Activated CD4-positive, alpha-beta T cell treated with anti-CD3 and anti-CD28 coated beads, Interleukin-2, amount 10 ng/mL, durations not matched to agents 24 days and 14 days (primary cell): ENCODE data around the gene MOV10L1. TPM values are rescaled to one million over a fixed set of nuclear protein-coding genes. Genes with fewer than 3 reads are reported as not detected.

Source experiments
- DNase-seq: peaks from one replicate; pipeline ENCODE4 v3.0.0; 2022
- H3K27ac Mint-ChIP-seq: one replicate; pipeline ENCODE4 v1.8.0; 2022; ENCODE audit warnings: mild to moderate bottlenecking, mixed read lengths
- H3K27me3 Mint-ChIP-seq: one replicate; pipeline ENCODE4 v1.8.0; 2022; ENCODE audit warnings: mixed read lengths
- H3K36me3 Mint-ChIP-seq: one replicate; pipeline ENCODE4 v1.8.0; 2022; ENCODE audit warnings: low read depth, mild to moderate bottlenecking, mixed read lengths
- H3K4me1 Mint-ChIP-seq: one replicate; pipeline ENCODE4 v1.8.0; 2021; ENCODE audit warnings: mixed read lengths
- H3K4me3 Mint-ChIP-seq: one replicate; pipeline ENCODE4 v1.8.0; 2022; ENCODE audit warnings: mild to moderate bottlenecking, moderate library complexity, mixed read lengths
- H3K9me3 Mint-ChIP-seq: one replicate; pipeline ENCODE4 v1.8.0; 2021; ENCODE audit warnings: mixed read lengths
- intact Hi-C: fragments of 100-400 bp; cut with micrococcal nuclease; formaldehyde crosslinking; loops from one replicate; pipeline ENCODE4 v1.15.1; 2023
- total RNA-seq: library from RNA; stranded (reverse); gene quantifications from 2 replicates; pipeline ENCODE4 v1.2.3, GENCODE V29; 2022

Gene MOV10L1
- total RNA-seq, 1 donor from 2014 or later, result not detected

- no peak overlapping the region for H3K4me3 Mint-ChIP-seq
- H3K27ac Mint-ChIP-seq, result no peak overlapping the region
- H3K4me1 Mint-ChIP-seq, result peaks cover 18% of the 10 kb centered on the region
- peaks cover 30% of the 10 kb centered on the region for H3K36me3 Mint-ChIP-seq
- no peak for DNase-seq
- H3K9me3 Mint-ChIP-seq, result no peaks in the 10 kb centered on the region
- intact Hi-C loops, result loop anchor here (5.0 kb wide), 1 partner anchor 439 kb away; no protein-coding TSS in a partner anchor
- H3K27me3 Mint-ChIP-seq, result no peaks in the 10 kb centered on the region
Measured at GRCh38 chr22:50205781-50206569, 116.2 kb downstream of the MOV10L1 start.

- H3K27ac Mint-ChIP-seq, result no peak overlapping the region
- H3K27me3 Mint-ChIP-seq, result no peaks in the 10 kb centered on the region
- intact Hi-C loops, result loop anchor here (5.0 kb wide), 1 partner anchor 439 kb away; no protein-coding TSS in a partner anchor
- H3K4me1 Mint-ChIP-seq, result peaks cover 20% of the 10 kb centered on the region
- H3K36me3 Mint-ChIP-seq, result peaks cover 34% of the 10 kb centered on the region
- H3K9me3 Mint-ChIP-seq, result no peaks in the 10 kb centered on the region
- no peak for DNase-seq
- no peak overlapping the region for H3K4me3 Mint-ChIP-seq
Measured at GRCh38 chr22:50206599-50206998, 116.8 kb downstream of the MOV10L1 start.

GRCh38 chr22:50207383-50208140 lies 117.8 kb downstream of the MOV10L1 start:
- Mint-ChIP-seq H3K27me3 (no peaks in the 10 kb centered on the region), H3K4me1 (peaks cover 12% of the 10 kb centered on the region), H3K4me3 (no peak overlapping the region), H3K27ac (no peak overlapping the region), H3K36me3 (peaks cover 32% of the 10 kb centered on the region), H3K9me3 (no peaks in the 10 kb centered on the region)
- intact Hi-C loops, result loop anchor here (5.0 kb wide), 1 partner anchor 440 kb away; no protein-coding TSS in a partner anchor
- no peak for DNase-seq

- Mint-ChIP-seq H3K9me3 (no peaks in the 10 kb centered on the region), H3K27me3 (no peaks in the 10 kb centered on the region), H3K27ac (no peak overlapping the region), H3K4me1 (peaks cover 8% of the 10 kb centered on the region), H3K36me3 (peaks cover 31% of the 10 kb centered on the region), H3K4me3 (no peak overlapping the region)
- no peak for DNase-seq
- intact Hi-C loops, result loop anchor here (5.0 kb wide), 1 partner anchor 441 kb away; no protein-coding TSS in a partner anchor
Measured at GRCh38 chr22:50208430-50208938, 118.7 kb downstream of the MOV10L1 start.

GRCh38 chr22:50208939-50209892 lies 119.4 kb downstream of the MOV10L1 start:
- no peaks in the 10 kb centered on the region for H3K27me3 Mint-ChIP-seq
- peaks cover 7% of the 10 kb centered on the region for H3K4me1 Mint-ChIP-seq
- no peak overlapping the region for H3K4me3 Mint-ChIP-seq
- intact Hi-C loops, result loop anchor here (1.0 to 5.0 kb wide), 2 partner anchors 60 to 442 kb away; no protein-coding TSS in a partner anchor
- peaks cover 31% of the 10 kb centered on the region for H3K36me3 Mint-ChIP-seq
- no peak for DNase-seq
- H3K27ac Mint-ChIP-seq, result no peak overlapping the region
- H3K9me3 Mint-ChIP-seq, result no peaks in the 10 kb centered on the region

GRCh38 chr22:50209893-50210292 lies 120.1 kb downstream of the MOV10L1 start:
- Mint-ChIP-seq H3K36me3 (peaks cover 33% of the 10 kb centered on the region), H3K9me3 (no peaks in the 10 kb centered on the region), H3K4me1 (peaks cover 10% of the 10 kb centered on the region), H3K4me3 (no peak overlapping the region), H3K27ac (no peak overlapping the region), H3K27me3 (no peaks in the 10 kb centered on the region)
- DNase-seq, result peak; percentile 91
- intact Hi-C loops, result loop anchor here (1.0 to 5.0 kb wide), 2 partner anchors 61 to 443 kb away; no protein-coding TSS in a partner anchor

- intact Hi-C loops, result no loop called here
- no peak for DNase-seq
- Mint-ChIP-seq H3K9me3 (no peaks in the 10 kb centered on the region), H3K4me3 (no peak overlapping the region), H3K4me1 (peaks cover 12% of the 10 kb centered on the region), H3K27ac (no peak overlapping the region), H3K27me3 (no peaks in the 10 kb centered on the region), H3K36me3 (peaks cover 35% of the 10 kb centered on the region)
Measured at GRCh38 chr22:50210378-50211139, 120.8 kb downstream of the MOV10L1 start.

- Mint-ChIP-seq H3K4me3 (no peak overlapping the region), H3K9me3 (no peaks in the 10 kb centered on the region), H3K4me1 (peaks cover 12% of the 10 kb centered on the region), H3K27ac (no peak overlapping the region), H3K36me3 (peaks cover 40% of the 10 kb centered on the region), H3K27me3 (no peaks in the 10 kb centered on the region)
- intact Hi-C loops, result no loop called here
- no peak for DNase-seq
Measured at GRCh38 chr22:50211147-50211546, 121.3 kb downstream of the MOV10L1 start.

Other genes with a start within 250 kb of the MOV10L1 start
- gene ZBED4, start 236.2 kb upstream of the MOV10L1 start, total RNA-seq, result 18.2 and 19.8 TPM in 2 replicates
- gene ALG12, start 171.6 kb upstream of the MOV10L1 start, total RNA-seq, result 13.8 and 17.9 TPM in 2 replicates
- gene CRELD2, start 171.4 kb upstream of the MOV10L1 start, total RNA-seq, result 46.8 and 47.4 TPM in 2 replicates
- 302 and 304 TPM in 2 replicates for gene PIM3, start 129.2 kb upstream of the MOV10L1 start, total RNA-seq
- gene IL17REL, start 77.2 kb upstream of the MOV10L1 start, total RNA-seq, result 0.09 and 0.14 TPM in 2 replicates
- gene TTLL8, start 31.7 kb upstream of the MOV10L1 start, total RNA-seq, result not detected in 2 replicates
- gene MLC1, start 4.6 kb upstream of the MOV10L1 start, total RNA-seq, result not detected in 2 replicates
- 1.4 and 1.6 TPM in 2 replicates for gene PANX2, start 80.7 kb downstream of the MOV10L1 start, total RNA-seq
- gene TRABD, start 95.9 kb downstream of the MOV10L1 start, total RNA-seq, result 94.4 and 97.4 TPM in 2 replicates
- gene SELENOO, start 111.0 kb downstream of the MOV10L1 start, total RNA-seq, result 24.0 and 25.2 TPM in 2 replicates
- 51.1 and 51.7 TPM in 2 replicates for gene TUBGCP6, start 155.0 kb downstream of the MOV10L1 start, total RNA-seq
- 62.2 and 64.6 TPM in 2 replicates for gene HDAC10, start 161.3 kb downstream of the MOV10L1 start, total RNA-seq
- gene MAPK12, start 171.7 kb downstream of the MOV10L1 start, total RNA-seq, result 20.1 and 21.5 TPM in 2 replicates
- gene MAPK11, start 180.4 kb downstream of the MOV10L1 start, total RNA-seq, result 27.8 and 29.0 TPM in 2 replicates
- gene PLXNB2, start 217.6 kb downstream of the MOV10L1 start, total RNA-seq, result 9.0 and 9.5 TPM in 2 replicates
- 1.4 and 2.2 TPM in 2 replicates for gene DENND6B, start 237.0 kb downstream of the MOV10L1 start, total RNA-seq